GM13977 (cell line): ENCODE results near the gene GALNTL6.

ENCODE experiments used
- DNase-seq: peaks from one replicate; pipeline ENCODE4 v3.0.0; 2012; ENCODE audit warnings: low spot score
- CTCF ChIP-seq: IDR thresholded peaks from 2 replicates; pipeline ENCODE4 v1.5.1; 2012; ENCODE audit warnings: mild to moderate bottlenecking, control low read depth; ENCODE audit not compliant: insufficient read depth; ENCODE audit errors: extremely low read depth, missing control alignments
- in situ Hi-C: fragments of 300-500 bp; cut with MboI; formaldehyde crosslinking; loops from one replicate; pipeline ENCODE4 v1.12.0; 2022; ENCODE audit warnings: low sequenced_read_pairs, low pct_unique_long_range_greater_than_20kb, mixed read lengths, inconsistent platforms; ENCODE audit not compliant: unreplicated experiment

GALNTL6 gene

DNA sequence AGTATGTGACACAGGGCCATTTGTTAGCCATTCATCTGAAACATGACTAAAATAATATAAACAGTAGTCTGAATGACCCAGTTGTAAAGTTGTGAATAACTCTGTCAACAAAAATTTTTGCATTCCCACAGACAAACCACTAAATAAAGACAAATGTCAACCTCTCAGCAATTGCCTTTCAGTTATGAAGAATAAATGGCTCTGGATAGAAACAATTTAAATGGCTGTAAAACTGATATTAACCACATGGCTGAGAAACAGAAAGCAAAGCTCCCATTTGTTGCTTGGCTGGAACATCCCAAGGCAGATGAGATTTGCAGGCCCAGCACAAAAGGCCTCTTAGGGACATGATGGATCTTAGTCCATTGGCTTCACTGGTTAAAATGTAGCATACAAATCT, 296.3 kb downstream of the GALNTL6 start:
- DNase-seq, result no peak
- in situ Hi-C loops, result no loop called here
- TF ChIP-seq CTCF, result no peak

DNA sequence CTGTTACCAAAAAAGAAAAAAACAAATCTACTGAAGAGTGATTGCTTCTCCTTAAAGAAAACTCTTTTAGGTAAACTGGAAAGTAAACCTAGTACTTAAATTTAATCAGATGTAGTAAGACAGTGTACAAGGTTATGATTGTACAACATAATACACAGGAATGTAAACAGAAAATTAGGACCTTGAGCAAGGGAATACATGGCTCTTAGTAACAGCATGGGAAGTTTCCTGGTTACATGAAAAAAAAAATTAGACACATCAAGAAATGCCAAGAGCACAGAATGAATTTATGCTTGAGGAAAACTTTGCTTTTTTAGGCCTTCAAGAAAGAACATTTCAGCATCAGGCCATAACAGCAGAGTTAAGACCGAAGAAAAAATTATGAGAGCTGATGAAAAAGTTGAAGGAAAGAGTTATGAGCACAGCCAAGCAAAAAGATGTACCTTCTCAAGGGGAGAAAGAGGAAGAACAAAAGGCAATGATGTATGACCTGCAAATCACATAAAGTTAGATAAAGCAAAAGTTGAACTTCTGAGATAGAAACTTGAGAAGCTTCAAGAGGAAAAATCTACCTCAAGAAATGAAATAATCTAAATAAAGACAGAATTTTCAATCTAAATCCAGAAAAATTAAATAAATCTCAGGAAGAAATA, 311.6 kb downstream of the GALNTL6 start:
- no peak for TF ChIP-seq CTCF
- in situ Hi-C loops, result no loop called here

DNA sequence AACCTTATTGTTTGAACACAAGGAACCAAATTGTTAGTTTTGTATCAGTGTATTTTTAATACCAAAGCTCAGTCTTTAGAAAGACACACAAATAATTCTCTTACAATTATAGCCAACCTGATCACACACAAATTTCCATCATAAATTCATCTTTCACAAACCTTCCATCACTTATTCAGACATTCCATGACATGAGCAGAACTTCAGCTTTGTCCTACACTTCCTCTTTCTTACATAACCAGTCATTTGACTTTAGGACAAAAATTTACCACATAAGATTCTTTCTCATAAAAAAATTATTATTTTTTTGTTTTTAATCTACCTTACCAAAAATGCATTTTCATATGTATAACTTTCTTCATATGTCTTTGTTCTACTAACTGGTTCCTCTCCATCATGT, 312.2 kb downstream of the GALNTL6 start:
- in situ Hi-C loops, result no loop called here
- TF ChIP-seq CTCF, result no peak
- no peak for DNase-seq

More for the DNA sequence above, 311.6 kb downstream of the GALNTL6 start:
- no peak for DNase-seq

DNA sequence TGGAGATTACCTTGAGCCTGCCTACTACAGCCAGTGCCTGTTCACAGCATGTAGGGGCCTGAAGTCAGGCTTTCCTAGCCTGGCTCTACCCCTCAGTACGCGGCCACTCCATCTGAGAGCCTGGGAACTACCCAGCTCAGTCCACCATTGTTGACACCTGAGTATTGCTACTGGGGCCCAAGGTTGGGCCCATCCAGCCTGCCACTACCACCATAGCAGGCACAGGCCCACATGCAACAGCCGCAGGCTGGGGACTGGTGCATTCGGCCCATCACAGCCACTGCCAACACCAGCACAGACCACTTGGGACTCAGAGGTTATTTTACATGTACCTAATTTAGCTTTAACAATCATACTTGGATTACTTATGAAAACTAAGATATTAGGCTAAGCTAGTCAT, 314.0 kb downstream of the GALNTL6 start:
- in situ Hi-C loops, result no loop called here
- no peak for TF ChIP-seq CTCF
- no peak for DNase-seq

GRCh38 chr4:172129593-172129992, 316.4 kb downstream of the GALNTL6 start:
- TF ChIP-seq CTCF, result no peak
- DNase-seq, result no peak
- in situ Hi-C loops, result no loop called here

DNA sequence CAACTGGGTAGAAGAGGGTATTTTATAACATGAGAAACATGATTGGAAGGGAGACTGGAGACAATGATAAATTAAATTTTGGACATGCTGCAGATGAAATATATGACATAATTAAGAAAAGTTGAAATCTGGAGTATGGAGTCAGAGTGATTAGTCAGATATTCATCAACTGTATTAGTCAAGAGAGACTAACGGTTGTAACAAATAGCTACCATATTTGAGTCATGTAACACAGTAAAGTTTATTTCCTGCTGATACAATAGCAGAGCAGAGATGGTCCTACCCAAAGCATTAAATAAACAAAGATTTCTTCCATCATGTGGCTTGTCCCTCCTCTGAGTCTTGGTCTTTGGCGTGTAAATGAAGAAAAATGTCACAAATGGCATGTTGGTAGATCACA, 321.3 kb downstream of the GALNTL6 start:
- no peak for TF ChIP-seq CTCF
- DNase-seq, result no peak
- in situ Hi-C loops, result no loop called here
